Effector memory CD8-positive, alpha-beta T cell (primary cell): Measurements from ENCODE around the gene SWSAP1.
"Not testable (repeated sequence)": the region's sequence is repeated elsewhere in the genome, so short reads cannot be mapped to it uniquely, and the experiment has no call there.

Source experiments
- ATAC-seq: fragments of 150-1000 bp; cut with Tn5 transposase; replicated peaks from 2 replicates; pipeline ENCODE4 v1.10.0; 2021; ENCODE audit warnings: mild to moderate bottlenecking, moderate library complexity
- DNase-seq, 3 experiments: peaks; one replicate each; pipeline ENCODE4 v3.0.0; 2021
- H3K27ac Mint-ChIP-seq, 2 donors: one replicate each; pipeline ENCODE4 v1.8.0; 2022; ENCODE audit warnings: mild to moderate bottlenecking in 2 of 2, mixed read lengths in 2 of 2, moderate library complexity in 2 of 2
- H3K27me3 Mint-ChIP-seq, 2 donors: one replicate each; pipeline ENCODE4 v1.8.0; 2022; ENCODE audit warnings: mixed read lengths in 2 of 2
- H3K36me3 Mint-ChIP-seq: one replicate; pipeline ENCODE4 v1.8.0; 2022; ENCODE audit warnings: mild to moderate bottlenecking, moderate library complexity, mixed read lengths; ENCODE audit not compliant: insufficient read depth
- H3K4me1 Mint-ChIP-seq, 2 donors: one replicate each; pipeline ENCODE4 v1.8.0; 2022; ENCODE audit warnings: low read depth in 2 of 2, mixed read lengths in 2 of 2
- H3K4me3 Mint-ChIP-seq, 2 donors: one replicate each; pipeline ENCODE4 v1.8.0; 2022; ENCODE audit warnings: mild to moderate bottlenecking in 2 of 2, mixed read lengths in 2 of 2, moderate library complexity in 2 of 2
- H3K9me3 Mint-ChIP-seq, 2 donors: one replicate each; pipeline ENCODE4 v1.8.0; 2022; ENCODE audit warnings: mixed read lengths in 2 of 2
- total RNA-seq, 9 experiments: gene quantifications; one replicate each; lab custom pipeline; 2026; lab: John Stamatoyannopoulos, UW

The SWSAP1 gene
- total RNA-seq, result 2.0 to 4.4 (median 3.2) reads per million in 9 experiments

GRCh38 chr19:11374433-11375142 lies at the start of gene SWSAP1:
TSS of gene SWSAP1 (plus strand) at chr19:11374666. CDS start at chr19:11374681, 15 bp downstream.
- Mint-ChIP-seq H3K36me3 (peaks cover 3% of the 10 kb centered on the region), H3K9me3 (no peaks in the 10 kb centered on the region), H3K27ac (no peak within 1 kb of the TSS), H3K27me3 (no peaks in the 10 kb centered on the region), H3K4me1 (peaks cover 13 to 17% of the 10 kb centered on the region in 2 donors), H3K4me3 (peak within 1 kb of the TSS in 1 of 2 donors; percentile 0)
- peak; percentile 88 for ATAC-seq
- DNase-seq, result peak; percentile 94 to 96 (median 95)

GRCh38 chr19:11324748-11325389 lies 49.6 kb upstream of the SWSAP1 start:
- Mint-ChIP-seq H3K27ac (peak overlapping the region; percentile 83 to 92), H3K36me3 (peaks cover 14% of the 10 kb centered on the region), H3K4me1 (peaks cover 7 to 16% of the 10 kb centered on the region in 2 donors), H3K9me3 (no peaks in the 10 kb centered on the region), H3K4me3 (peak overlapping the region in 1 of 2 donors; percentile 38), H3K27me3 (no peaks in the 10 kb centered on the region)
- DNase-seq (no peak), ATAC-seq (no peak)

- H3K27me3 Mint-ChIP-seq, result no peaks in the 10 kb centered on the region
- H3K36me3 Mint-ChIP-seq, result peaks cover 14% of the 10 kb centered on the region
- no peak overlapping the region for H3K4me3 Mint-ChIP-seq
- ATAC-seq, result no peak
- DNase-seq, result no peak
- peaks cover 7 to 16% of the 10 kb centered on the region in 2 donors for H3K4me1 Mint-ChIP-seq
- no peaks in the 10 kb centered on the region for H3K9me3 Mint-ChIP-seq
- H3K27ac Mint-ChIP-seq, result no peak overlapping the region
Measured at GRCh38 chr19:11325544-11325943, 48.9 kb upstream of the SWSAP1 start.

GRCh38 chr19:11330127-11330526 lies 44.3 kb upstream of the SWSAP1 start:
- ATAC-seq (no peak), DNase-seq (no peak)
- no peaks in the 10 kb centered on the region for H3K4me1 Mint-ChIP-seq
- no peak overlapping the region for H3K27ac Mint-ChIP-seq
- peaks cover 45% of the 10 kb centered on the region for H3K36me3 Mint-ChIP-seq
- H3K4me3 Mint-ChIP-seq, result no peak overlapping the region
- no peaks in the 10 kb centered on the region for H3K27me3 Mint-ChIP-seq
- no peaks in the 10 kb centered on the region for H3K9me3 Mint-ChIP-seq

- DNase-seq, result no peak
- Mint-ChIP-seq H3K9me3 (no peaks in the 10 kb centered on the region), H3K4me1 (no peaks in the 10 kb centered on the region), H3K27me3 (no peaks in the 10 kb centered on the region), H3K27ac (no peak overlapping the region), H3K4me3 (no peak overlapping the region), H3K36me3 (peaks cover 54% of the 10 kb centered on the region)
- ATAC-seq, result no peak
Measured at GRCh38 chr19:11331502-11331901, 43.0 kb upstream of the SWSAP1 start.

GRCh38 chr19:11332822-11333221 lies 41.6 kb upstream of the SWSAP1 start:
- ATAC-seq (no peak), DNase-seq (no peak)
- Mint-ChIP-seq H3K27me3 (no peaks in the 10 kb centered on the region), H3K4me3 (no peak overlapping the region), H3K9me3 (no peaks in the 10 kb centered on the region), H3K36me3 (peaks cover 48% of the 10 kb centered on the region), H3K27ac (no peak overlapping the region), H3K4me1 (peaks cover 6 to 8% of the 10 kb centered on the region in 2 donors)

GRCh38 chr19:11333838-11334237 lies 40.6 kb upstream of the SWSAP1 start:
- not testable (repeated sequence) for DNase-seq, H3K4me3 Mint-ChIP-seq, ATAC-seq, H3K9me3 Mint-ChIP-seq, H3K27ac Mint-ChIP-seq, H3K27me3 Mint-ChIP-seq
- Mint-ChIP-seq H3K4me1 (peaks cover 15 to 16% of the 10 kb centered on the region in 2 donors), H3K36me3 (peaks cover 48% of the 10 kb centered on the region)

GRCh38 chr19:11335449-11336146 lies 38.9 kb upstream of the SWSAP1 start:
- Mint-ChIP-seq H3K27me3 (no peaks in the 10 kb centered on the region), H3K4me1 (peaks cover 21 to 22% of the 10 kb centered on the region in 2 donors), H3K4me3 (no peak overlapping the region), H3K9me3 (no peaks in the 10 kb centered on the region), H3K27ac (no peak overlapping the region), H3K36me3 (peaks cover 44% of the 10 kb centered on the region)
- no peak for DNase-seq
- no peak for ATAC-seq

- Mint-ChIP-seq H3K27me3 (no peaks in the 10 kb centered on the region), H3K27ac (no peak overlapping the region), H3K36me3 (peaks cover 33% of the 10 kb centered on the region), H3K4me1 (peaks cover 21 to 22% of the 10 kb centered on the region in 2 donors), H3K4me3 (peak overlapping the region in 1 of 2 donors; percentile 81), H3K9me3 (no peaks in the 10 kb centered on the region)
- peak; percentile 25 for ATAC-seq
- DNase-seq, result no peak
Measured at GRCh38 chr19:11337080-11337479, 37.4 kb upstream of the SWSAP1 start.

- H3K4me3 Mint-ChIP-seq, result peak overlapping the region in 1 of 2 donors; percentile 81
Measured at GRCh38 chr19:11338121-11338520, 36.3 kb upstream of the SWSAP1 start.

GRCh38 chr19:11338569-11339253 lies 35.8 kb upstream of the SWSAP1 start:
- peak overlapping the region; percentile 72 to 84 for H3K27ac Mint-ChIP-seq

More at GRCh38 chr19:11338121-11338520, 36.3 kb upstream of the SWSAP1 start:
- Mint-ChIP-seq H3K4me1 (peaks cover 21 to 23% of the 10 kb centered on the region in 2 donors), H3K27me3 (no peaks in the 10 kb centered on the region), H3K27ac (no peak overlapping the region), H3K36me3 (peaks cover 23% of the 10 kb centered on the region), H3K9me3 (no peaks in the 10 kb centered on the region)
- ATAC-seq (no peak), DNase-seq (no peak)

GRCh38 chr19:11339254-11340098 lies 35.0 kb upstream of the SWSAP1 start, which contains the start of gene RAB3D:
TSS of gene RAB3D (minus strand) at chr19:11339657. CDS start at chr19:11337399, 2,258 bp downstream.
- DNase-seq, result peak; percentile 51 to 62 (median 55)
- peak within 1 kb of the TSS; percentile 81 to 83 for H3K4me3 Mint-ChIP-seq
- H3K9me3 Mint-ChIP-seq, result no peaks in the 10 kb centered on the region
- H3K27ac Mint-ChIP-seq, result peak within 1 kb of the TSS; percentile 72 to 84
- no peaks in the 10 kb centered on the region for H3K27me3 Mint-ChIP-seq
- peaks cover 23% of the 10 kb centered on the region in 2 donors for H3K4me1 Mint-ChIP-seq
- ATAC-seq, result peak; percentile 90
- H3K36me3 Mint-ChIP-seq, result peaks cover 20% of the 10 kb centered on the region

More at GRCh38 chr19:11338569-11339253, 35.8 kb upstream of the SWSAP1 start:
- Mint-ChIP-seq H3K4me1 (peaks cover 21 to 23% of the 10 kb centered on the region in 2 donors), H3K27me3 (no peaks in the 10 kb centered on the region), H3K36me3 (peaks cover 23% of the 10 kb centered on the region), H3K9me3 (no peaks in the 10 kb centered on the region), H3K4me3 (peak overlapping the region; percentile 81 to 83)
- ATAC-seq (no peak), DNase-seq (no peak)
